ENCODE data around the gene TRPM2.

- peak; percentile 11 to 42 (median 26); a peak in 3 of 6 replicates for TF ChIP-seq CTCF (IDR thresholded peaks at IDR 0.05 in 2 of 3, conservative IDR thresholded peaks at IDR 0.05 in 1 of 3; ENCODE audit: control insufficient read depth in 2 of 3, extremely low read depth in 1 of 3, insufficient read depth in 1 of 3, low read depth in 3 of 3, low read length in 3 of 3)
- TF ChIP-seq ZNF24 (IDR thresholded peaks at IDR 0.05): no peak
- TF ChIP-seq BRCA1 (IDR thresholded peaks at IDR 0.05; ENCODE audit: low read depth, low read length): no peak
- no peak for TF ChIP-seq MTA3 (IDR thresholded peaks at IDR 0.05; ENCODE audit: borderline replicate concordance, low read length)
These were observed 15.2 kb upstream of the TRPM2 start for GRCh38 chr21:44337941-44338895.
